SHP77 treated with DMSO at 0.1 percent for 48 hours (cell line): ENCODE results near the gene ALDH16A1.

Source experiments
- DNase-seq: peaks from one replicate; lab custom pipeline; 2025; lab: John Stamatoyannopoulos, UW

Gene ALDH16A1

DNA sequence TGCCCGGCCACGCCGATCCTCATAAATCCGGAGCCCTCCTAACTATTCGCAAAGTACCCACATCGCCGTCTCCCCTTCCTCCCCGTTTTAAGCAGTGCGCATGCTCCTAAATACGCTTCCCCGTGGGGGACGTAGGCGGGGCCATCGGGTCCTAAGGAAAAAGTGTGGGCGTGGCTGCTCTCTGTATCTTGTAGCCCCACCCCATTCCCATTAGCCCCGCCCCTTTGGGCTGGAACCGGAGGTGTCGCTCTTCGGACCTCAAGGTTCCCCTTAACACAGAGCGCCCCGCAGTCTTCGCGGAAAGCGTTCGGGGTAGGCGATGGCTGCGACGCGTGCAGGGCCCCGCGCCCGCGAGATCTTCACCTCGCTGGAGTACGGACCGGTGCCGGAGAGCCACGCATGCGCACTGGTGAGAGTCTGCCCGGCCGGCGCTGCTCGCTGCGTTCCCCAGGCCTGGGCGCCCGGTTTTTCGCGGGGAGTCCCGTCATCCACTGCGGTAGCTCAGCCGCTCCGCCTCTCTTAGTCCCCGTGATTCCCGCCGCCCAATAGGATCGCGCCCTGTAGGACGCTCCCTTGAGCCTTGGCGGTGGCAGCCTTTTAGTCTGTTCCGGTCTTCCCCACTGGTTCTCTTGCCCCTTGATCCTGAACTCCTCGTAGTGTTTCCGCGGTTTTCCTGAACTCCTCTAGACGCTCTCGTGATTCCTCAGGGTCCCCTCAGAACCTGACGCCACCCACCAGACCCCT, at the start of gene ALDH16A1:
TSS of gene ALDH16A1 (plus strand) at position 213 of the 744 bp plus-strand sequence. CDS start at position 320, 107 bp downstream.
- DNase-seq: peak; percentile 97

DNA sequence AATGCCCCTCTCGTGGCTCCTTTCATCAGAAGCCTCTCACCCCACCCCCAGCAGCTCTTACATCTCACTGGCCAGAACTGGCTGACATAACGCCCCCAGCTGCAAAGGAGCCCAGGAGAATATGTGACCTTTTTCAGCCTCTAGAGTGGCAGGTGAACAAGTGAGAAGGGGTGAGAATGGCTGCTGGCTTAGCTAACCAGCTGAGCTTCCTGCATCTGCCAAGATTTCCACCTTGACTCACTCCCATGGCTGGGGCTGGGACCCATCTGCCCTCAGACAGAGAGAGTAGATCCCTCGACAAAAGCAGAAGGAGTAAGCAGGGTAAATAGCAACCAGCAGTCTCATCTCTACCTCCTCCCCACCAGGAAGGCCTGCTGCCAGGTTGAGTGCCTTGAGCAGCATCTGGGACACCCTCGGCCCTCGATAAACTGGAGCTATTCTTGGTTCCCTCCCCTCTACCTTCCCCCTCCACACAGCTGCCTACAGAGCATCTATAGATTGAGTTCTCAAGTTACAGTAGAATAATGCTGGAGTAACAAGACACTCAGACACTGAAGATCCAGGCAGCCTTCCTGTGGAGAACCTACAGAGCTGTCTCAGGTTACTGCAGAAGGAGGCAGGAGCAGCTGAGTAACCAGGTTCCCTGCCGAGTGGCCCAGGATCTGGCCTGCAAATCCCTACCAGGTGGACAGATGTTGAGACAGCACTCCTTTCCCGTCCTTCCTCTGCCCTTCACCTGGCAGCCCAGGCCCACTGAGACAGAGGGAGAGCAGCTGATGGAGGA, 49.4 kb upstream of the ALDH16A1 start:
- peak; percentile 77 for DNase-seq

DNA sequence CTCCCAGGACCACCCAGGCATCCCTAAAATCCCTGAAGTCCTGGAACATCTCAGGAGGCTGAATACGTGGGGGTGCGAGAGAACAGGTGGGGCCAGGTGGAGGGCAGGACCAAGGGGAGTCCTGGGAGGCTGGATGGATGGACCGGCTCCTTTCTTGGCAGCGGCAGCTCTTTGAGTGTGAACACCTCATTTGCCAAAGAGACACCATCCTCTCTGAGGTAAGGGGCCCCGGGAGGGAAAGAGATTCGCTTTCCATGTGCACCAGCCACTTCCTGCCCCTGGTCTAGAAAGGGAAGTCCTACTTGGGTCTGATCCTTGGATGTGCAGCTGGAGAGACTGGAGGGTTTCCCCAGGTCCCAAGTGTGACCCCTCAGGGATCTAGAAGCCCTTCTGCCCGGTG, 45.9 kb upstream of the ALDH16A1 start:
- DNase-seq: no peak

DNA sequence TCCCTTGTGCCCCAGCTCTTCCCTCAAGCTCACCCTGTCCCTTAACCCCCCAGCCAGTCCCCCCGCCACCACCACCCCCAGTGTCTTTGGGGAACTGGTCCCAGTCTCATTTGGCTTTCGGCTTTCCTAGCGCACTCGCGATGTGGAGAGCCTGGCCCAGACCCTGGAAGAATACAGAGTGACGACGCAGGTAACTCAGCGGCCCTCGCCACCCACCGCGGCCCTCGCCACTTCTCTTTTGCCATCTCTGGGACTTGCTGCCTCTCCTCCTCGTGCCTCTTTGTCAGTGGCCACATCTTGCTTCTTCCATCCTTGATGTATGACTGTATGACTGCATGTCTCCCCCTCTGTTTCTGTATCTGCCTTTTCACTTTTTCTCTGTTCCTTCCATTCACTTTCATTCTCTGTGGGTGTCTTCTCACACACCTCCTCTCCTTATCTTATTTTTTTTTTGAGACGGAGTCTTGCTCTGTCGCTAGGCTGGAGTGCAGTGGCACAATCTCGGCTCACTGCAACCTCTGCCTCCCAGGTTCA, 45.5 kb upstream of the ALDH16A1 start:
- DNase-seq: no peak

- DNase-seq: no peak
Measured at GRCh38 chr19:49408816-49409440, 44.1 kb upstream of the ALDH16A1 start.

DNA sequence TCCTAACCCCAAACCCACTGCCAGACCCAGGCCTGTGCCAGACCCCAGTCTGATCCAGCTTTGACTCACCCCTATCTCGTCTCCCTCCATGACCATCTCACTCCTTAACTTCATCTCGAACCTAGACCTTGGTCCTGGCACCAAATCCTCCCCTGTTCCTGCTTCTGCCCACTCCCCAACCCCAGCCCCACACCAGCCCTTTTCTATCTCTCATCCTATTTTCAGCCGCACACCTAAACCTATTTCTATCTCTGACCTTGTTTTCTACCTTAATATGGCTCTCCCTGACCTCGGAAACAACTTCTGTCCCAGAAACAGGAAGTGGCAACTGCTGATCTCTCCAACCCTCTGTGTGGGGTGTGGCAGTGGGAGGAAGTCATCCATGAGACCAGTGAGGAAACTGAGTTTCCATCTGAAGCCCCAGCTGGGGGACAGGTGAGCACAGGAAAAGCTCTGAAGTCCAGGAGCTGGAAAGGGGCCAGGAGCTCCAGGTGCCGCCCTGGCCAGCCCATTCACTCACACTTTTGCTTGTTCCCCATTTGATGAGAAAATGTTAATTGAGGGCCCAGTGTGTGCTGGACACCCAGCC, 43.5 kb upstream of the ALDH16A1 start:
- DNase-seq: no peak

DNA sequence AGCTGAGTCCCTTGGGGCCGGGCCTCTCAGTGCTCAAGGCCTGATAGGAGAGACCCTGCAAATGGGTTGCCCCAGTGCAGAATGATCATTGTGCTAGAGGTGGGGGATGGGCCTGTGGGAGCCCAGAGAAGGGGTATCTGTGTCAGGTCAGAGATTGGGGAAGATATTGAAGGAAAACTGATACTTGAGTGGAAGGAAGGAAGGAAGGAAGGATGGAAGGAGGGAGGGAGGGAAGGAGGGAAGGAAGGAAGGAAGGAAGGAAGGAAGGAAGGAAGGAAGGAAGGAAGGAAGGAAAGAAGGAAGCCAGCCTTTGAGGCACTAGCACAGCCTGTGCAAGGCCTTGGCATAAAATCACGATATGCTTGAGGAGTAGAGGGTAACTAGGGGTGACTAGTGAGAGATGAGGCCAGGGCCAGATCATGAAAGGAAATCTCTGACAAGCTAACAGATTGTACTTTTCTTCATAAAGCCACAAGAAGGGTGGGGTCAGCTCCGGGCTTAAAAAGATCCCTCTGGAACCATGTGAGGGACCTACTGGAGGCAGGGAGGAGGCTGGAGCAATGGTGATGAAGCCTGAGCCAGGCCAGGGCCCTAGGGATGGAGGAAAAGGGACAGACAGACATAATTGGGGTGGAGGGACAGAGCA, 41.2 kb upstream of the ALDH16A1 start:
- DNase-seq: no peak

- DNase-seq: peak; percentile 18
Measured at GRCh38 chr19:49413348-49413747, 39.7 kb upstream of the ALDH16A1 start.

- DNase-seq: no peak
Measured at GRCh38 chr19:49414256-49414655, 38.8 kb upstream of the ALDH16A1 start.

DNA sequence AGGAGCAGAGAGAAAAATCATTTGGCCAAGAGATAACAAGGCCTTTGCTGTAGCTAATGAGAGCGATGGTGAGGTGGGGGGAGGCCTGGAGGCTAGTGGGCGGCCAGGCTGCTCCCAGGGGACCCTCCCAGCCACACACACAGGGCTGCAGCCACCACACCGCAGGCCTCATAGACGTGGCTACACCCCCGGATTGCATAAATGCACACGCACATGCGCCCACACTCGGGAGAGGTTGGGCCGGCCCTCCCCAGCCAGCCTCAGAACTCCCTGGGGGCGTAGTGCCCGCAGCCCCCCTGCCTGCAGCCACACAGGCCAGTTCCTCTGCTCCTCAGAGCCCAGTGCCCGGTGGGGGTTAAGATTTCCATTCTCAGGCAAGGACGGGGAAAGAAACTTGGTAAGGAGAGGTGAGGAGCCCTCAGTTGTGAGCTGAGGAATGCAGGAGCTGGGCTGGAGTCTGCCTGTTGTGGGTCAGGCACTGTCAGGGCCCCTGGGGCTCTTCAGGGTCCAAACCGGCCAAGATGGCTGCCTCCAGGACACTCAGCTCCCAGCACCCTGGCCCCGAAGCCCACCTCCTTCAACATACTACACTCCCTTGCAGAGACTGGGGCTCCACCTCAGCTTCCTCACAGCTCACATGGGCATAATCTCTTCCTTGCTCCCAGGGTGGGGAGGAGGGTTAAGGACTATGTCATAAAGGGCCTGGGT, 37.8 kb upstream of the ALDH16A1 start:
- no peak for DNase-seq

- DNase-seq: no peak
Measured at GRCh38 chr19:49415810-49416200, 37.2 kb upstream of the ALDH16A1 start.

GRCh38 chr19:49417088-49417487, 35.9 kb upstream of the ALDH16A1 start:
- no peak for DNase-seq

DNA sequence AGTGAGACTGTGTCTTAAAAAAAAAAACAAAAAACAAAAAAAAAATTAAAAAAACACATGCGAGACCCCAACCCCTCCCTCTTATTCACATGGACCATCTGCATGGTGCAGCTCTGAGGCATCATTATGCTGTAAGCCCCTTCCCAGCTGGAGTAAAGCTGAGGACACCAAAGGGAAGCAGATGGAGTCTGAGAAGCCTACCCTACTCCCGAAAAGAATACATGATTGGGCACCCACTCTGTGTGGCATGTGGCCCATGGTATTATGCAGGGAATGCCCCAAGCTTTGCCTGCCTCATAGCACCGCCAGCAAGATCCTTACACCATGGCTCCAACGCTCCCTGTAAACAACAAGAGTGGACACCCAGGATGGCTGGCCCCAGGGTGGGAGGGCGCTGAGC, 34.5 kb upstream of the ALDH16A1 start:
- no peak for DNase-seq

DNA sequence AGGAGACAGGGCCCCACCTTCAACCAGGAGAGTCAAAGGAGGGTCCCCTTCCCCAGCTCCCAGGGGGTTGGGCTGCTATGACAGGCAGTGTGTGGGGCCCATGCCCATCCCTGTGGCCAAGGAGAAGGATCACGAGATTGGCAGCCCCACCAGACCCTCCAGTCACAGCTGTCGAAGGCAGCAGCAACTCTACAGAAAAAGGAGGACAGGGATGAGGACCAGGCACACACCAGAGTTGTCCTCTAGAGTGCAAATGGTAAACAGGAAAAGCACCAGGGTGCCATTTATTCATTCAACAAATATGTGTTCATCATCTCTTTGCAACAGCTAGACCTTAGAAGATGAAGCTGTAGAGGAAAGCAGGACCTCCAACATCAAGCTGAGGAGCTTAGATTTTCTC, 33.9 kb upstream of the ALDH16A1 start:
- no peak for DNase-seq

- DNase-seq: no peak
Measured at GRCh38 chr19:49420227-49420626, 32.8 kb upstream of the ALDH16A1 start.

DNA sequence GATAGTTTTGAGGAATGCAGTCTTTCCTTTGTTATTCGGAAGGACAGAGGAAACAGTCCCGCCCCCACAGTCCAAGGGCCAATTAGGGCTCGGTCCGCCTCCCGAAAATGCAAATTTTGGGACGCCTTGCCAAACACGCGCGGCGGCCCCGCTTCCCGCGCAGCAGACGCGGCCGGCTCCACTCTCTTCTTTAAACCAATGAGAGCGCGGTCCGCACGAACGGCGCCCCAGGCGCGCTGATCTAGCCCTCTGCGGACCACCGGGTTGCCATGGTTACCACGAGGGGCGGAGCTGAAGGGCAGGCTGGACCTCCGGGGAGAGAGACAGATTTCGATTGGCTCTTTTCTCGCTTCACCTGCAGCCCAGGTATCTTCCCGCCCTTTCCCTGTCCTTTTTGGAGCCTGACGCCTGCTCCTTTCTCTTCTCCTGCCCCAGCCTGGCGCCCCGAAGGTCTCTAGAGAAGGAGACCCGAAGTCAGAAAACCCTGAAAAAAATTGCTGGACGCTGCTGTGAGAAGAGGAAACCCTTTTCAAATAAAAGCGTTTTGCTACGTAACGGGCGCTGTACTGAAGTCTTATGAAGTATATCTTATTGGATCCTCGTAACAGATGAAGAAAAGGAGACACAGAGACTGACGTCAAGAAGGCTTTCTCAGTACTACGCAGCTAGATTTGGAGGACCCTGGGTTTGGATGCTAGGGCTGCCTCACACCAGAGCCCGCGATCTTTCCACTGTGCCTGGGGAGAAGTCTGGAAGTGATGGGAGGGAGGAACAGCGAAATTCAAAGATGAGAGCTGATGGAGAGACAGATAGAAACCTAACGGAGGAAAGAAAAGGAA, 31.8 kb upstream of the ALDH16A1 start:
- no peak for DNase-seq

DNA sequence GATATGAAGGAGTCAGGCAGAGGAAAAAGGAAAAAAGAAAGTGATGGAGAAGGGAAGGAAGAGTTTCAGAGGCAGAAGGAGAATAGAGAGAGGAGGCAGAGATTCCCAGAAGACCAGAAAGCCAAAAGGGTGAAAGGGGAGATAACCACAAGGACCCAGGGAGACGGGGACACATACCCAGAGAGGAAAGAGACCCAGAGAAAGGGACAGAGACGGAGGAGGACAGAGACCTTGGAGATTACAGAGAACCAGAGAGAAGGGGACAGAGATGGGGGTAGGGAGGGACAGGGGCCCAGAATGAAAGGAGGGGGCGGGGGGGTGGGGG, 31.2 kb upstream of the ALDH16A1 start:
- no peak for DNase-seq

GRCh38 chr19:49422407-49423070, 30.5 kb upstream of the ALDH16A1 start:
- DNase-seq: no peak

DNA sequence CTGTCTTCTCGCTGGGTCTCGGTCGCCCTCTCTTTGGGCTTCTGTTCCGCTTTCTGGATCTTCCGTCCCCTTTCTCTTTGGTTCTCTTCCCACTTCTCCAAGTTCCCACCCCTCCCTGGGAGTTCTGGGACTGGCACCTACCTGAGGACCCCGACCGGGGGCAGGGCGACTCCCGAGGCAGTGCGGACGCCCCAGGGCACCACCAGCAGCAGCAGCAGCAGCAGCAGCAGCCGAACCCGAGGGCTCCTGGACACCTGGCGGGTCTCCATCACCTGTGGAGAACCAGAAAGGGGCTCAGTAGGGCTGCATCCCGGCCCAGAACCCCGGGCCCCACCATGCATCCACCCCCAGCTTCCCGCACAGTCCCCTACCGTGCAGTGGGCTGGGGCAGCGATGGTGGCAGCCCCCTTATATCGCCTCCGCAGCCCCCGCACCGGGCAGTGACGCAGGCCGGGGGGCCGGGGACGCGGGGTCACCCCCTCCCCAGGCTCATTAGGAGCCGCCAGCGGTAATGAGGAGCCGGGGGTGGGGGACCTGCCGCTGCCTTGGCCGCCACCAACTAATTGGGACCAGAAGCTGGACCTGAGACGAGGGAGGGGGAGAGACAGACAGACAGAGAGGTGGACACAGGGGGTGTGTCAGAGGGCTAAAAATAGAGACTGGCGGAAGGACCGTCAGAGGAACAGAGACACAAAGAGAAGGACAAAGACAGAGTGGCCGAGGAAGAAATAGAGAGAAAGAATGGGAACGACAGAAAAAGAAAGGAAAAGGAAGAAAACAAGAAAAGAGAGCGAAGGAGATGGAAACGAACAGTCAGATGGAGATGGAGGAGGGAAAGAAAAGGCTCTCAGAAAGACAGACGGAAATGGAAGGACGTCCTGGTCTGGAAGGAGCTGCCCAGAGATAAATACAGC, 29.7 kb upstream of the ALDH16A1 start, which contains the start of gene PTH2:
TSS of gene PTH2 (minus strand) at position 371 of the 914 bp plus-strand sequence. CDS start at position 269, 102 bp downstream.
- DNase-seq: no peak
